SW480 (cell line): ENCODE results near the gene SPATA22.
"Not testable (repeated sequence)": the region's sequence is repeated elsewhere in the genome, so short reads cannot be mapped to it uniquely, and the experiment has no call there.

Experiments used
- DNase-seq: peaks from one replicate; pipeline ENCODE4 v3.0.0-alpha.2; 2016; ENCODE audit warnings: low spot score

SPATA22 gene

DNA sequence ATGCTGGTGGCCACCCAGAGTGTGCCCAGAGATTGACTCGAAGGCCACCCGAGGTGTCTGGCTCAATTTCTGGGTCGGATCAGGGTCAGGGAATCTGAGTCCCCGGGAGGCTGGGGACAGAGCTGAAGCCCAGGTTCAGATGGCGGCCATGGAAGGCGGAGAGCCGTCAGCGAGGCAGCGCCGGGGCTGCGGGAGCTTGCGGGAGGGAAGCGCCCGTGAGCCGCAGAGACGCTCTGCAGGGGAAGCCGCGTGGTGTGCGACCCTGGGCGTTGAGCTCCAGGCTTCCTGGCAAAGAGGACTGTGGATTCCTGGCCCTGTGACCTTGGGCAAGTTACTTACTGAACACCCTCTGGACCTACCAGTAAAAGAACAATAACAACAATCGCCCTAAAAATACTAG, 518 bp upstream of the SPATA22 start:
- no peak for DNase-seq

GRCh38 chr17:3469529-3469928, 2.1 kb downstream of the SPATA22 start:
- no peak for DNase-seq

DNA sequence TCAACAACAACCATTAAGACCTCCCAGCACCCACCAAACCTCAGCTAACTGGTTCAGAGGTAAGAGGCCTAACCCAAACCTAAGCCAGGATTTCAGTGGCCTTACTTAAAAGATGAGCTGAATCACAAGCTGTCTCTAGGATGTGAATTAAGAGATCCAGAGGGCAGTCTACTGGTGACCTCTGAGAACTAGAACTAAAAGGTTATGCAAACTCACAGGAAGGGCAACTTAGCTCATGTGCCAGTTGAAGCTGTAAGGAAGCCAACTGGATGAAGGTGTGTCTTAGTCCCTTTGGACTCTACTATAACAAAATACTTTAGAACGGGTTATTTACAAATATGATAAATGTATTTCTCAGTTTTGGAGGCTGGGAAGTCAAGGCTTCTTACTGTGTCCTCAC, 5.3 kb downstream of the SPATA22 start:
- not testable (repeated sequence) for DNase-seq

DNA sequence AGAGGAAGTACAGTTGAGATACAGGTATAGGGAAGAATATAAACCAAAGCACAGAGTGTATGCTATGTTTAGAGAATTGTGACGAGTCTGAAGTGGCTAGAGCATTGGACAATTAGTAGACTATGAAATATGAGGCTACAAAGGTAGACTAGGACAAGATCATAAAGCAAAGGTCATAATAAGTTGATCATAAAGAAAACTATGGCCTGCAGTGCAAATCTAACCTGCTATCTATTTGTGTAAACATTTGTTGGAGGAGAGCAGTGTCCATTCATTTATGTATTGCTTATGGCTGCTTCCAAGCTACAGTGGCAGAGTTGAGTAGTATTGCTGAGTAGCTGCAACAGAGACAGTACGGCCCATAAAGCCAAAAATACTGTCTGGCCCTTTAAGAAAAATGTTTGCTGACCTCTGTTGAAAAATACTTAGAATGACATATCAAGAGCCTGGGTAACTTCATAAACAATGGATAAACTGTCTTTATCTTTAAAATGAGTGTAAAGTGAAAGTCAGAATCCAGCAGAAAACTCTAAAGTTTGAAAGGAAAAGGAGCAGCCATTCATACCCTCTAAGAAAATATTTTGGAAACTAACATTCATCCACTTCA, 23.5 kb downstream of the SPATA22 start:
- DNase-seq: peak; percentile 21

DNA sequence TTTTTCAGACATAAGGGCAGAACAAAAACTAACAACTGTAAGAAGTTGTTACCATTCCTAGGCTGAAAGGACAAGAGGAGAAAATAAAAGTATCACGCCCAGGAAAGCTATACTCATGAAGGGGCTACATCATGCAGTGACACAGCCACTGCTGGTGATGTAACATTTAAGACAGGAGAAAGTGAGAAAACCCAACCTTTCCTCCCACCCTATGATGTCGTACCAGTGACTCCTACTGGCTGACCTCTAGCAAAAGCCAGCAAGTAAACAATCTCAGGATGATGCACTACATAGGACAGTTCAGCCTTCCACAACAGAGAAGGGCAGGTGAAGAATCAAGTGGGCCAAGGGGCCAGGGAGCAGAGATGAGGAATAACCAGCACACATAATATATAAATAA, 24.0 kb downstream of the SPATA22 start:
- DNase-seq: peak; percentile 25

- no peak for DNase-seq
Measured at GRCh38 chr17:3440451-3440850, 31.2 kb downstream of the SPATA22 start.

- no peak for DNase-seq
Measured at GRCh38 chr17:3438368-3438767, 33.3 kb downstream of the SPATA22 start.

DNA sequence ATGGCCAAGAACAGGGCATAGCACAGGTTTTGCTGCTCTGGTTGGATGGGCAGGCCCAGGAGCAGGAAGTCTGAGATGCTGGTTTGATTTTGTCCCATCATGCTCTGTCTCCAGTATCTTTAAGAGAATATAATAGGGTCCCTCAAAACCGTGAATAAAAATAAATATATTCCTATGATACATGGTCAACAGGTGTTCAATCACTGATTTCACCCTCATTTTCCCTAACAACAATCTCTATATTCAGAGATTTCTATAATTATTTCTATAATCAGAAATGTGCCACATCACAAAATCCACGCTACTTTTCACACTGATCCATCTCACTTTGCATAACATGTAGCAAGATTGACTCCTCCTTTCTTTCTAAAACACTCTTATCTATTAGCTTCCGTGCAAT, 37.9 kb downstream of the SPATA22 start, which contains the start of gene OR1E2:
Gene OR1E2 (minus strand): TSS at position 101 of the 400 bp plus-strand sequence. CDS start 0 bp downstream, at position 101.
- no peak for DNase-seq

DNA sequence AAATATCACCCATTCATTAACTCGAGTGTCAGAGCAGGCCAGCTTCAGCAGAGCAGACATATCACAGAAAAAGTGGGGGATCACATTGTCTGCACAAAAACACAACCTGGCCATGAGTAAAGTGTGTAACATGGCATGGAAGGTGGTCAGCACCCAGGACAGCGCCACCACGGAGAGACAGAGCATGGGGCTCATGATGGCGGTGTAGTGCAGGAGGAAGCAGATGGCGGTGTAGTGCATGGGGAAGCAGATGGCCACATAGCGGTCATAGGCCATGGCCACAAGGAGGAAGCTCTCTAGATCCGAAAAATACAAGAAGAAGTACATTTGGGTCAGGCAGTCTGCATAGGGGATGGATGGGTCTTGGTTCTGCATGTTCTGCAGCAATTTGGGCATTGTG, 38.4 kb downstream of the SPATA22 start:
- peak; percentile 7 for DNase-seq

DNA sequence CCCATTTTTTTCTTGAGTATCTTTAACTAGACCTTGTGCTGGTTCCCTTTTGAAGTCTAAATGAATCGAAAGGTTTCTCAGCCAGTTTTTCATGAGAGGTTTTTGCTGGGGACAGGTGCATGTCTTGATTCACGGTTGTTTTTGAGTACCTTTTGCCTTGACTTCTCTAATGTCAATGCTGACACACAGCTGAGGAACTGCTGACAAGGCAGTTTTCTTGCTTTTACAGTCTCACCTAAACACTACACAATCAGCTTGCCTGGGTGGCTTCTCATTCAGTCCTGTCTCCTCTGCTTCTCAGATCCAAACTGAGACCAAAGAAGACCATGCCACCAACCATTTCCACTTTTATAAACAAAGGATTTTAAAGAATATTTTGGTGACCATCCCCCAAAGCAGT, 53.4 kb downstream of the SPATA22 start:
- no peak for DNase-seq

- no peak for DNase-seq
Measured at GRCh38 chr17:3415610-3416009, 56.0 kb downstream of the SPATA22 start.

DNA sequence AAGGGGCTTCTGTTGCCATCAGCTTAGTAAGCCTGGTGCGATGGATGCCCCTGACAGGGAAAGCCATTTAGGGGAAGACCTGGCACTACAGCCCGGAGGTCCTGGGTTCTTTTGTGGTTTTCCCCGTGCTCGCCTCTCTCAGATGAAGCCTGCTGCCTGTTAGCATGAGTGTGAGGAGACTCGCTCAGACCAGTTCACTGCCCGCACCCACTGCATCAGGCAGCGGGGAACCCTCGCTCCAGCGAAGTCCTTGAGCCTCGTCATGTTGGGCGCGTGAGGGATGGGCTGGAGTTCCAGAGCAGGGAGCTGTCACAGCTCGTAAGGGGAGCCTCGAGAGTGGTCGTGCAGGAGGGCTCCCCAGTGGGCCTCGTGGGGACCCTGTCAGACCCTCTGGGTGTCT, 59.4 kb downstream of the SPATA22 start:
- DNase-seq: not testable (repeated sequence)

DNA sequence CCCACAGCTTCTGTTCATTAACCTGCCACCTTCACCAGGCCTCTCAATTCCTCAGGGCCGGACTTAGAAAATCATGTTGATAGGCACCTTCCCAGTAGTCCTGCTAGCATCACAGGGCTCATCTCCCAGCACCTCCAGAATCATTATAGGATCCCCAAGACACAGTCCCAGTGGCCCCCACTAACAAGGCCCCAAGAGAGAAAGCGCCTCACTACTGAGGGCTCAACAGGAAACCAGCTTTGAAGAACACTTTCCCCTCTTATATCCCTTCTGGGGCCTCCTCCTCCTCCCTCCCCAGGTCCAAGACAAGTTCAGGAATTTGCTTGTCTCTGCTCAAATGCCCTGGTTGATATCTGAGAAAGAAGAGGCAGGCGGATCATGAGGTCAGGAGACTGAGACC, 60.5 kb downstream of the SPATA22 start, which contains the start of gene OR3A3:
Gene OR3A3 (plus strand): TSS at position 301 of the 400 bp plus-strand sequence.
- DNase-seq: no peak

DNA sequence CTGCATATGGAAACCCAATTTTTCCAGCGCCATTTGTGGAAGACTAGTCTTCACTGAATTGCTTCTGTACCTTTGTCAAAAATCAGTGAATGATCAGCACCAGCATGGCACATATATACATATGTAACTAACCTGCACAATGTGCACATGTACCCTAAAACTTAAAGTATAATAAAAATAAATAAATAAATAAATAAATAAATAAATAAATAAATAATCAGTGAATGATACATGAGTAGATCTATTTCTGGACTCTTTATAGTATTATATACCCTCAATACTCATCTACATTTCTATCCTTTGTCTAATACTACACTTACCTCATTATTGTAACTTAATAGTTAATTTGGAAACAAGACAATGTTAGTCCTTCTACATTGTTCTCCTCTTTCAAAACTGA, 67.8 kb downstream of the SPATA22 start:
- DNase-seq: not testable (repeated sequence)

- no peak for DNase-seq
Measured at GRCh38 chr17:3401786-3402185, 69.8 kb downstream of the SPATA22 start.

- no peak for DNase-seq
Measured at GRCh38 chr17:3400055-3400454, 71.6 kb downstream of the SPATA22 start.

DNA sequence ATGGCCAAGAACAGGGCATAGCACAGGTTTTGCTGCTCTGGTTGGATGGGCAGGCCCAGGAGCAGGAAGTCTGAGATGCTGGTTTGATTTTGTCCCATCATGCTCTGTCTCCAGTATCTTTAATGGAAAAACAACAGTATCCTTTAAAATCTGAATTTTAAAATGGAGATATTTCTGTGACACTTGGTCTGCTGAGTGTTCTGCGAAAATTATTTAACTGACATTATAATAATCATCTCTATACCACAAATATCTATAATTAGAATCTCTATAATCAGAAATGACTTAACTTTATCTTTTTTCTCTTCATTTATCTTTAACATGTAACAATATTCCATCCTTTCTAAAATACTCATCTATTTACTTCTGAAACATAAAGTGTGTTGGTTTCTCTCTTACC, 73.3 kb downstream of the SPATA22 start, which contains the start of gene OR1E1:
Gene OR1E1 (minus strand): TSS at position 101 of the 400 bp plus-strand sequence. CDS start 0 bp downstream, at position 101.
- DNase-seq: no peak

DNA sequence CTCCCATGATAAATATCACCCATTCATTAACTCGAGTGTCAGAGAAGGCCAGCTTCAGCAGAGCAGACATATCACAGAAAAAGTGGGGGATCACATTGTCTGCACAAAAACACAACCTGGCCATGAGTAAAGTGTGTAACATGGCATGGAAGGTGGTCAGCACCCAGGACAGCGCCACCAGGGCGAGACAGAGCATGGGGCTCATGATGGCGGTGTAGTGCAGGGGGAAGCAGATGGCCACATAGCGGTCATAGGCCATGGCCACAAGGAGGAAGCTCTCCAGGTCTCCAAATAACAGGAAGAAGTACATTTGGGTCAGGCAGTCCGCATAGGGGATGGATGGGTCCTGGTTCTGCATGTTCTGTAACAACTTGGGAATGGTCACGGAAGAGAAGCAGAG, 73.8 kb downstream of the SPATA22 start:
- DNase-seq: not testable (repeated sequence)
